ENCODE measurements around the gene NDUFB11. TPM values are rescaled to one million over a fixed set of nuclear protein-coding genes. Genes with fewer than 3 reads are reported as not detected.

NDUFB11 gene
- polyA plus RNA-seq, 1 donor: 81.4 TPM

GRCh38 chrX:47169273-47169672, 24.8 kb upstream of the NDUFB11 start:
- Histone ChIP-seq H3K9me3 (ENCODE audit: control insufficient read depth, low read depth, low read length) (no peaks in the 10 kb centered on the region), H3K4me3 (ENCODE audit: low read length) (no peak overlapping the region), H3K4me1 (ENCODE audit: control insufficient read depth, insufficient read depth, low read length) (no peaks in the 10 kb centered on the region), H3K27me3 (ENCODE audit: control insufficient read depth, insufficient read depth, low read length) (no peaks in the 10 kb centered on the region), H3K36me3 (ENCODE audit: control insufficient read depth, insufficient read depth, low read length) (peaks cover 51% of the 10 kb centered on the region), H3K27ac (ENCODE audit: low read length) (no peak overlapping the region)
- WGBS (ENCODE audit: insufficient coverage, low lambda C conversion rate): no CpG with 5 or more reads among the region's 19 CpGs
- no peak for DNase-seq

- Histone ChIP-seq H3K27ac (ENCODE audit: low read length) (no peak overlapping the region), H3K4me3 (ENCODE audit: low read length) (no peak overlapping the region), H3K36me3 (ENCODE audit: control insufficient read depth, insufficient read depth, low read length) (peaks cover 46% of the 10 kb centered on the region), H3K9me3 (ENCODE audit: control insufficient read depth, low read depth, low read length) (no peaks in the 10 kb centered on the region), H3K27me3 (ENCODE audit: control insufficient read depth, insufficient read depth, low read length) (no peaks in the 10 kb centered on the region), H3K4me1 (ENCODE audit: control insufficient read depth, insufficient read depth, low read length) (no peaks in the 10 kb centered on the region)
- 100% methylated on average over 1 of the region's 6 CpGs for WGBS (ENCODE audit: insufficient coverage, low lambda C conversion rate)
- DNase-seq: no peak
Measured at GRCh38 chrX:47168495-47169073, 24.1 kb upstream of the NDUFB11 start.

DNA sequence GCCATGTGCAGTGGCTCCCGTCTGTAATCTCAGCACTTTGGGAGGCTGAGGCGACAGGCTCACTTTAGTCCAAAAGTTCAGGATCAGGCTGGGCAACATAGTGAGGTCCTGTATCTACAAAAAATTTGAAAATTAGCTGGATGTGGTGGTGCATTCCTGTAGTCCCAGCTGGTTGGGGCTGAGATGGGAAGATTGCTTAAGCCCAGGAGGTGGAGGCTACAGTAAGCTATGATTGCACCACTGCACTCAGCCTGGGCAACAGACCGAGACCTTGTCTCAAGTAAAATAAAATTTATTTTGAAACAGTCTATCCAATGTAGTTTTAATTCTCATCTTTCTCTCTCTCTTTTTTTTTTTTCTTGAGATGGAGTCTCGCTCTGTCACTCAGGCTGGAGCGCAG, 21.6 kb upstream of the NDUFB11 start:
- H3K36me3 ChIP-seq (ENCODE audit: control insufficient read depth, insufficient read depth, low read length): peaks cover 24% of the 10 kb centered on the region
- H3K4me3 ChIP-seq (ENCODE audit: low read length): no peak overlapping the region
- H3K9me3 ChIP-seq (ENCODE audit: control insufficient read depth, low read depth, low read length): no peaks in the 10 kb centered on the region
- H3K27me3 ChIP-seq (ENCODE audit: control insufficient read depth, insufficient read depth, low read length): no peaks in the 10 kb centered on the region
- WGBS (ENCODE audit: insufficient coverage, low lambda C conversion rate): no CpG with 5 or more reads among the region's 5 CpGs
- DNase-seq: no peak
- H3K27ac ChIP-seq (ENCODE audit: low read length): no peak overlapping the region
- H3K4me1 ChIP-seq (ENCODE audit: control insufficient read depth, insufficient read depth, low read length): no peaks in the 10 kb centered on the region

DNA sequence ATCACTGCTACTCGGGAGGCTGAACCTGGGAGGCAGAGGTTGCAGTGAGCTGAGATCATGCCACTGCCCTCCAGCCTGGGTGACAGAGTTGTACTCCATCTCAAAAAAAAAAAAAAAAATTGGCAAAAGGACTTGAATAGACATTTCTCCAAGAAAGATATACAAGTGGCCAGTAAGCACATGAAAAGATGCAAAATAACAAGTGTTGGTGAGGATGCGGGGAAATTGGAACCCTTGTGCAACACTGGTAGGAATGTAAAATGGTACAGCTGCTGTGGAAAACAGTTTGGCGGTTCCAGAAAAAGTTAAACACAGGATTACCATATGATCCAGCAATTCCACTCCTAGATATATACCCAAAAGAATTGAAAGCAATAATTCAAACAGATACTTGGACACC, 19.9 kb upstream of the NDUFB11 start:
- H3K9me3 ChIP-seq (ENCODE audit: control insufficient read depth, low read depth, low read length): no peaks in the 10 kb centered on the region
- H3K27ac ChIP-seq (ENCODE audit: low read length): no peak overlapping the region
- no peaks in the 10 kb centered on the region for H3K4me1 ChIP-seq (ENCODE audit: control insufficient read depth, insufficient read depth, low read length)
- peaks cover 9% of the 10 kb centered on the region for H3K36me3 ChIP-seq (ENCODE audit: control insufficient read depth, insufficient read depth, low read length)
- DNase-seq: no peak
- no peaks in the 10 kb centered on the region for H3K27me3 ChIP-seq (ENCODE audit: control insufficient read depth, insufficient read depth, low read length)
- H3K4me3 ChIP-seq (ENCODE audit: low read length): no peak overlapping the region
- WGBS (ENCODE audit: insufficient coverage, low lambda C conversion rate): no CpG with 5 or more reads among the region's 3 CpGs

- no CpG with 5 or more reads among the region's 5 CpGs for WGBS (ENCODE audit: insufficient coverage, low lambda C conversion rate)
- no peak overlapping the region for H3K4me3 ChIP-seq (ENCODE audit: low read length)
Measured at GRCh38 chrX:47162927-47163583, 18.6 kb upstream of the NDUFB11 start.

DNA sequence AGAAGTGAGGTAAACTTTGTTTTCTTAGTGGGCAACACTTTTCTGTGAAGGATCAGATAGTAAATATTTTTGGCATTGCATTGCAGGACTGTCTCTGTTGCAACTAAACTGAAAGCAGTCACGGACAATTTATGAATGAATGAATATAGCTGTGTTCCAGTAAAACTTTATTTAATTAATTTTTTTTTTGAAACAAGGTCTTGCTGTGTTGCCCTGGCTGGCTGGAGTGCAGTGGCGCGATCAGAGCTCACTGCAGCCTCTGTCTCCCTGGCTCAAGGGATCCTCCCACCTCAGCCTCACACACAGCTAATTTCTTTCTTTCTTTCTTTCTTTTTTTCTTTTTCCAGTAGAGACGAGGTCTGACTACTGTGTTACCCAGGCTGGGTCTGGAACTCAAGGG, 16.3 kb upstream of the NDUFB11 start:
- H3K4me1 ChIP-seq (ENCODE audit: control insufficient read depth, insufficient read depth, low read length): no peaks in the 10 kb centered on the region

More at GRCh38 chrX:47162927-47163583, 18.6 kb upstream of the NDUFB11 start:
- H3K4me1 ChIP-seq (ENCODE audit: control insufficient read depth, insufficient read depth, low read length): no peaks in the 10 kb centered on the region
- no peaks in the 10 kb centered on the region for H3K36me3 ChIP-seq (ENCODE audit: control insufficient read depth, insufficient read depth, low read length)
- no peaks in the 10 kb centered on the region for H3K9me3 ChIP-seq (ENCODE audit: control insufficient read depth, low read depth, low read length)
- no peak for DNase-seq
- no peaks in the 10 kb centered on the region for H3K27me3 ChIP-seq (ENCODE audit: control insufficient read depth, insufficient read depth, low read length)
- H3K27ac ChIP-seq (ENCODE audit: low read length): no peak overlapping the region

GRCh38 chrX:47158781-47159180, 14.3 kb upstream of the NDUFB11 start:
- Histone ChIP-seq H3K27ac (ENCODE audit: low read length) (no peak overlapping the region), H3K9me3 (ENCODE audit: control insufficient read depth, low read depth, low read length) (no peaks in the 10 kb centered on the region), H3K36me3 (ENCODE audit: control insufficient read depth, insufficient read depth, low read length) (peaks cover 15% of the 10 kb centered on the region), H3K4me3 (ENCODE audit: low read length) (no peak overlapping the region), H3K27me3 (ENCODE audit: control insufficient read depth, insufficient read depth, low read length) (no peaks in the 10 kb centered on the region), H3K4me1 (ENCODE audit: control insufficient read depth, insufficient read depth, low read length) (no peaks in the 10 kb centered on the region)
- no peak for DNase-seq
- no CpG with 5 or more reads among the region's 5 CpGs for WGBS (ENCODE audit: insufficient coverage, low lambda C conversion rate)

More for the DNA sequence above, 16.3 kb upstream of the NDUFB11 start:
- peaks cover 11% of the 10 kb centered on the region for H3K36me3 ChIP-seq (ENCODE audit: control insufficient read depth, insufficient read depth, low read length)
- no peaks in the 10 kb centered on the region for H3K27me3 ChIP-seq (ENCODE audit: control insufficient read depth, insufficient read depth, low read length)
- no peaks in the 10 kb centered on the region for H3K9me3 ChIP-seq (ENCODE audit: control insufficient read depth, low read depth, low read length)
- H3K27ac ChIP-seq (ENCODE audit: low read length): no peak overlapping the region
- DNase-seq: no peak
- no peak overlapping the region for H3K4me3 ChIP-seq (ENCODE audit: low read length)
- 100% methylated on average over 1 of the region's 4 CpGs for WGBS (ENCODE audit: insufficient coverage, low lambda C conversion rate)

DNA sequence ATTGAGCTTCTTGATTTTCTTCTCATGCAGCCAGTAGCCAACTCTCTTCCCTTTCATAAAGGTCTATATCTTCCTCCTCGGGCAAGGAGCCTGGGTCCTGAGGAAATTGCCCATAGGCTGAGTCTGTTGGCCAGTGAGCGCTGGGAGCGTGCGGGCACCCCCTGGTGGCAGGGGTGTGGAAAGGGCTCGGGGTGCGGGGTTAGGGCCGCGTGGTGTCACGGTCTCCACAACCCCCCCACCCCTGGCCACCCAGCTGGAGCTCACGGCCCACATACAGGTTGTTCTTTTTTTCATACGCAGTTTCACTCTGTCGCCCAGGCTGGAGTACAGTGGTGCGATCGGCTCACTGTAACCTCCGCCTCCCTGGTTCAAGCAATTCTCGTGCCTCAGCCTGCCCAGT, 13.6 kb upstream of the NDUFB11 start:
- no CpG with 5 or more reads among the region's 16 CpGs for WGBS (ENCODE audit: insufficient coverage, low lambda C conversion rate)
- no peaks in the 10 kb centered on the region for H3K9me3 ChIP-seq (ENCODE audit: control insufficient read depth, low read depth, low read length)
- no peaks in the 10 kb centered on the region for H3K4me1 ChIP-seq (ENCODE audit: control insufficient read depth, insufficient read depth, low read length)
- no peak for DNase-seq
- no peak overlapping the region for H3K4me3 ChIP-seq (ENCODE audit: low read length)
- H3K27ac ChIP-seq (ENCODE audit: low read length): no peak overlapping the region
- H3K36me3 ChIP-seq (ENCODE audit: control insufficient read depth, insufficient read depth, low read length): peaks cover 15% of the 10 kb centered on the region
- no peaks in the 10 kb centered on the region for H3K27me3 ChIP-seq (ENCODE audit: control insufficient read depth, insufficient read depth, low read length)

GRCh38 chrX:47156611-47157520, 12.4 kb upstream of the NDUFB11 start:
- Histone ChIP-seq H3K4me3 (ENCODE audit: low read length) (no peak overlapping the region), H3K27ac (ENCODE audit: low read length) (no peak overlapping the region)
- no CpG with 5 or more reads among the region's 26 CpGs for WGBS (ENCODE audit: insufficient coverage, low lambda C conversion rate)

DNA sequence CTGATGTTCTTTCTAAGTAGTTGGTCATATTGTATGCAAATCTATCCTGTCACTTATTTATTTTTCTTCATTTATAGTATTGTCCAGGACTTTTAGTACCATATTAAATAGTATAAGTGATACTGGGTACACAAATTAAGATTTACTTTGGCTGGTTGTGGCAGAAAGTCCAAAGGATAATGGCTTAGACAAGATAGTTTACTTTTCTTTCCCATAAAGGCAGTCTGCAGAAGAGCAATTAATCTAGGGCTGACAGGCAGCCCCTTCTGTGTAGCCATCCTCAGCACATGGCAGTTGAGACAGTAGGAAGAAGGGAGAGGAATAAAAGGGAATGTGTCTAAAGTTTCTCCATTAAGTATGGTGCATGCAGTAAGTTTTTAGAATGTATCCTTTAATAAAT, 6.9 kb upstream of the NDUFB11 start:
- H3K27me3 ChIP-seq (ENCODE audit: control insufficient read depth, insufficient read depth, low read length): no peaks in the 10 kb centered on the region
- no peak overlapping the region for H3K4me3 ChIP-seq (ENCODE audit: low read length)
- DNase-seq: no peak

More at GRCh38 chrX:47156611-47157520, 12.4 kb upstream of the NDUFB11 start:
- Histone ChIP-seq H3K36me3 (ENCODE audit: control insufficient read depth, insufficient read depth, low read length) (peaks cover 15% of the 10 kb centered on the region), H3K4me1 (ENCODE audit: control insufficient read depth, insufficient read depth, low read length) (no peaks in the 10 kb centered on the region), H3K9me3 (ENCODE audit: control insufficient read depth, low read depth, low read length) (no peaks in the 10 kb centered on the region), H3K27me3 (ENCODE audit: control insufficient read depth, insufficient read depth, low read length) (no peaks in the 10 kb centered on the region)
- DNase-seq: no peak

More for the DNA sequence above, 6.9 kb upstream of the NDUFB11 start:
- H3K9me3 ChIP-seq (ENCODE audit: control insufficient read depth, low read depth, low read length): no peaks in the 10 kb centered on the region
- peaks cover 9% of the 10 kb centered on the region for H3K36me3 ChIP-seq (ENCODE audit: control insufficient read depth, insufficient read depth, low read length)
- H3K4me1 ChIP-seq (ENCODE audit: control insufficient read depth, insufficient read depth, low read length): peaks cover 3% of the 10 kb centered on the region
- H3K27ac ChIP-seq (ENCODE audit: low read length): no peak overlapping the region
